OCI-LY1 (cell line): ENCODE measurements around the gene RABGAP1L.

ENCODE experiments used
- EZH2 ChIP-seq: fragments of 200-600 bp; sonication (generic), shearing (Covaris generic); IDR thresholded peaks from 2 replicates; pipeline ENCODE4 v1.8.0; 2017; ENCODE audit warnings: borderline replicate concordance, mixed run types, mild to moderate bottlenecking, antibody characterized with exemption, low read length, moderate library complexity, mixed read lengths
- TF ChIP-seq, protein P1 (sequence below): fragments of 200-600 bp; sonication (generic), shearing (Covaris generic); IDR thresholded peaks from 2 replicates; pipeline ENCODE4 v1.5.1; 2017; ENCODE audit warnings: mild to moderate bottlenecking, antibody characterized with exemption, low read length, moderate library complexity, mixed read lengths

DNA sequence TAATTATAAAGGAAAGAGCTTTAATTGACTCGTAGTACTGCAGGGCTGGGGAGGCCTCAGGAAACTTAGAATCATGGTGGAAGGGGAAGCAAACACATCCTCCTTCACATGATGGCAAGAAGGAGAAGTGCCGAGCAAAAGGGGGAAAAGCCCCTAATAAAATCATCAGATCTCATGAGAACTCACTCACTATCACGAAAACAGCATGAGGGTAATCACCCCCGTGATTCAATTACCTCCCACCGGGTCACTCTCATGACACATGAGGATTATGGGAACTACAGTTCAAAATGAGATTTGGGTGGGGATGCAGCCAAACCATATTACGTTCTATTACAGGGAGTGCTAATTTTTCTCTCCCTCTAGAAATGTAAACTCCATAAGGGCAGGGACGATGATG, 878.1 kb downstream of the RABGAP1L start:
- TF ChIP-seq, protein P1, sequence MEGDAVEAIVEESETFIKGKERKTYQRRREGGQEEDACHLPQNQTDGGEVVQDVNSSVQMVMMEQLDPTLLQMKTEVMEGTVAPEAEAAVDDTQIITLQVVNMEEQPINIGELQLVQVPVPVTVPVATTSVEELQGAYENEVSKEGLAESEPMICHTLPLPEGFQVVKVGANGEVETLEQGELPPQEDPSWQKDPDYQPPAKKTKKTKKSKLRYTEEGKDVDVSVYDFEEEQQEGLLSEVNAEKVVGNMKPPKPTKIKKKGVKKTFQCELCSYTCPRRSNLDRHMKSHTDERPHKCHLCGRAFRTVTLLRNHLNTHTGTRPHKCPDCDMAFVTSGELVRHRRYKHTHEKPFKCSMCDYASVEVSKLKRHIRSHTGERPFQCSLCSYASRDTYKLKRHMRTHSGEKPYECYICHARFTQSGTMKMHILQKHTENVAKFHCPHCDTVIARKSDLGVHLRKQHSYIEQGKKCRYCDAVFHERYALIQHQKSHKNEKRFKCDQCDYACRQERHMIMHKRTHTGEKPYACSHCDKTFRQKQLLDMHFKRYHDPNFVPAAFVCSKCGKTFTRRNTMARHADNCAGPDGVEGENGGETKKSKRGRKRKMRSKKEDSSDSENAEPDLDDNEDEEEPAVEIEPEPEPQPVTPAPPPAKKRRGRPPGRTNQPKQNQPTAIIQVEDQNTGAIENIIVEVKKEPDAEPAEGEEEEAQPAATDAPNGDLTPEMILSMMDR = no peak
- TF ChIP-seq EZH2 = no peak
